ENCODE results near the gene PTX4. TPM values are rescaled to one million over a fixed set of nuclear protein-coding genes. Genes with fewer than 3 reads are reported as not detected.

The PTX4 gene
- total RNA-seq, 1 experiment from 2014 or later, result 0.61 TPM

GRCh38 chr16:1526608-1527555 is 38.1 kb upstream of the PTX4 start:
- in situ Hi-C loops (cut with HindIII; ENCODE audit: low sequenced_read_pairs), result no loop called here
- DNase-seq (ENCODE audit: low spot score), result no peak

- DNase-seq (ENCODE audit: low spot score), result no peak
- in situ Hi-C loops (cut with HindIII; ENCODE audit: low sequenced_read_pairs), result no loop called here
These were observed 37.3 kb upstream of the PTX4 start for GRCh38 chr16:1525871-1526607.

- DNase-seq (ENCODE audit: low spot score), result no peak
- in situ Hi-C loops (cut with HindIII; ENCODE audit: low sequenced_read_pairs), result no loop called here
These were observed 35.6 kb upstream of the PTX4 start for GRCh38 chr16:1524366-1524765.

- DNase-seq (ENCODE audit: low spot score), result no peak
- in situ Hi-C loops (cut with HindIII; ENCODE audit: low sequenced_read_pairs), result no loop called here
These were observed 35.0 kb upstream of the PTX4 start for GRCh38 chr16:1523581-1524245.

- in situ Hi-C loops (cut with HindIII; ENCODE audit: low sequenced_read_pairs), result no loop called here
These were observed 31.7 kb upstream of the PTX4 start for GRCh38 chr16:1520461-1520860.

GRCh38 chr16:1519831-1520230 is 31.1 kb upstream of the PTX4 start:
- in situ Hi-C loops (cut with HindIII; ENCODE audit: low sequenced_read_pairs), result no loop called here
- DNase-seq (ENCODE audit: low spot score), result no peak

More at GRCh38 chr16:1520461-1520860, 31.7 kb upstream of the PTX4 start:
- DNase-seq (ENCODE audit: low spot score), result no peak

- DNase-seq (ENCODE audit: low spot score), result no peak
- in situ Hi-C loops (cut with HindIII; ENCODE audit: low sequenced_read_pairs), result no loop called here
These were observed 29.9 kb upstream of the PTX4 start for GRCh38 chr16:1518626-1519135.

GRCh38 chr16:1514507-1514906 is 25.8 kb upstream of the PTX4 start:
- in situ Hi-C loops (cut with HindIII; ENCODE audit: low sequenced_read_pairs), result no loop called here

GRCh38 chr16:1512774-1513173 is 24.0 kb upstream of the PTX4 start:
- no peak for DNase-seq (ENCODE audit: low spot score)
- in situ Hi-C loops (cut with HindIII; ENCODE audit: low sequenced_read_pairs), result no loop called here

More at GRCh38 chr16:1514507-1514906, 25.8 kb upstream of the PTX4 start:
- DNase-seq (ENCODE audit: low spot score), result no peak

GRCh38 chr16:1511662-1512569 is 23.2 kb upstream of the PTX4 start:
- in situ Hi-C loops (cut with HindIII; ENCODE audit: low sequenced_read_pairs), result no loop called here
- no peak for DNase-seq (ENCODE audit: low spot score)

- no peak for DNase-seq (ENCODE audit: low spot score)
- in situ Hi-C loops (cut with HindIII; ENCODE audit: low sequenced_read_pairs), result no loop called here
These were observed 22.2 kb upstream of the PTX4 start for GRCh38 chr16:1510941-1511351.

GRCh38 chr16:1510272-1510671 is 21.5 kb upstream of the PTX4 start:
- in situ Hi-C loops (cut with HindIII; ENCODE audit: low sequenced_read_pairs), result no loop called here
- DNase-seq (ENCODE audit: low spot score), result no peak

GRCh38 chr16:1509307-1510221 is 20.8 kb upstream of the PTX4 start:
- DNase-seq (ENCODE audit: low spot score), result peak; percentile 87
- in situ Hi-C loops (cut with HindIII; ENCODE audit: low sequenced_read_pairs), result no loop called here

- in situ Hi-C loops (cut with HindIII; ENCODE audit: low sequenced_read_pairs), result no loop called here
These were observed 19.9 kb upstream of the PTX4 start for GRCh38 chr16:1508494-1509187.

GRCh38 chr16:1506494-1507213 is 17.9 kb upstream of the PTX4 start:
- DNase-seq (ENCODE audit: low spot score), result peak; percentile 60
- in situ Hi-C loops (cut with HindIII; ENCODE audit: low sequenced_read_pairs), result no loop called here

More at GRCh38 chr16:1508494-1509187, 19.9 kb upstream of the PTX4 start:
- DNase-seq (ENCODE audit: low spot score), result no peak

GRCh38 chr16:1505912-1506311 is 17.2 kb upstream of the PTX4 start:
- in situ Hi-C loops (cut with HindIII; ENCODE audit: low sequenced_read_pairs), result no loop called here
- no peak for DNase-seq (ENCODE audit: low spot score)

Data from G401 (cell line).